ENCODE data around the gene MAP3K5.

Gene MAP3K5

DNA sequence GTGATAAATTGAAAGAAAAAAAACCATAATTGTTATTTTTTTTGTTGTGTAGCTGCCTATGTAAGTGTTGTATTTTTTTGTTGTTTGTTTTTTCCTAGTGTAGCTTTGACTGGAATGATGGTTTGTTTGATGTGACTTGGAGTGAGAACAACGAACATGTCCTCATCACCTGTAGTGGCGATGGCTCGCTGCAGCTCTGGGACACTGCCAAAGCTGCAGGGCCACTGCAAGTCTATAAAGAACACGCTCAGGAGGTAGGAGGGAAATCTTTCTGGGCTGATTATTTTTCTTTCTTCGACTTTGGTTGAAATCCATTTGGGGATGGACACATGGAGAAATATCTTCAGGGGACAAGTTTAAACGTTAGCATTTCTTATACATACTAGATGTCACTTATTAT, 33.9 kb upstream of the MAP3K5 start:
- no peak overlapping the region for H2BK15ac ChIP-seq (ENCODE audit: low read depth, poor library complexity, severe bottlenecking)
- H3K4me2 ChIP-seq (ENCODE audit: low read length, poor library complexity, severe bottlenecking) = no peak overlapping the region
- no peak overlapping the region for H3K27ac ChIP-seq (ENCODE audit: low read length, poor library complexity, severe bottlenecking)
- no peak overlapping the region for H3K4ac ChIP-seq (ENCODE audit: low read depth in 1 of 2, low read length in 2 of 2)
- no peak overlapping the region for H2AFZ ChIP-seq (ENCODE audit: low read depth, low read length)
- no peak overlapping the region for H2BK120ac ChIP-seq (ENCODE audit: low read depth, low read length)
- no peak overlapping the region for H3K18ac ChIP-seq (ENCODE audit: low read depth in 1 of 2, low read length in 2 of 2)
- DNase-seq = no peak
- H2AK5ac ChIP-seq (ENCODE audit: low read length, severe bottlenecking) = no peak overlapping the region
- WGBS = 90% methylated on average over 4 of the region's 6 CpGs
- H2BK5ac ChIP-seq (ENCODE audit: low read depth, low read length, poor library complexity, severe bottlenecking) = no peak overlapping the region
- no peak overlapping the region for H4K91ac ChIP-seq (ENCODE audit: low read length)
- H3K9ac ChIP-seq (ENCODE audit: low read length) = no peak overlapping the region
- no peak overlapping the region for H4K8ac ChIP-seq (ENCODE audit: low read length)
- peaks cover 12% of the 10 kb centered on the region for H3K79me1 ChIP-seq (replicated peaks; ENCODE audit: low read length, poor library complexity, severe bottlenecking)
- peaks cover 0 to 44% of the 10 kb centered on the region in 2 experiments for H3K36me3 ChIP-seq (ENCODE audit: control insufficient read depth in 1 of 2, insufficient read depth in 2 of 2, low read depth in 1 of 2, low read length in 2 of 2)
- no peak overlapping the region for H2BK12ac ChIP-seq (ENCODE audit: low read length in 2 of 2)
- no peak overlapping the region for H3K14ac ChIP-seq (ENCODE audit: low read length in 2 of 2)
- H3K4me1 ChIP-seq (ENCODE audit: control insufficient read depth, insufficient read depth, low read depth, low read length) = peaks cover 7% of the 10 kb centered on the region
- H3K27me3 ChIP-seq (ENCODE audit: control insufficient read depth in 1 of 2, insufficient read depth in 1 of 2, low read length in 2 of 2) = no peaks in the 10 kb centered on the region
- H3K23ac ChIP-seq (ENCODE audit: low read length in 2 of 2) = no peak overlapping the region
- no peak overlapping the region for H3K4me3 ChIP-seq (ENCODE audit: insufficient read depth in 1 of 2, low read depth in 1 of 2, low read length in 2 of 2)
- no peaks in the 10 kb centered on the region for H3K9me3 ChIP-seq (ENCODE audit: control insufficient read depth, low read length)

DNA sequence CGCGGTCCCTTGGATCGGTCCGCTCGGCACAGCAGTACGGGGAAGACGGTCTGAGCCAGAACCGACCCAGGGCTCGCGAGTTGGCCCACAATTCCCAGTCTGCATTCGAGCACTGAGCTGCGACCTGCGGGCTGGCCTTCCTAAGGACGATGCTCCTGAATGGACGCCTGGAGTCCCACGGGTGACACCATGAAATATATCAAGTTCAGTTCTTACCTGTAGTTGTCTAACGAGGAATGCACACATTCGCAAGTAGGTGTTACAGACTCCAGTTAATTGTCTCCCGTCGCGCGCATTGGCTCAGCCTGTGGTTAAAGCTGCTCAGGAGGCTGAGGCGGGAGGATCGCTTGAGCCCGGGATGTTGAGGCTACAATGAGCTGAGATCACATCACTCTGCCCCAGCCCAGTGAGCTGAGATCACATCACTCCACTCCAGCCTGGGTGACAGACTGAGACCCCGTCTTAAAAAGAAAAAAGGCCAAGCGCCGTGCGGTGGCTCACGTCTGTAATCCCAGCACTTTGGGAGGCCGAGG, 30.9 kb upstream of the MAP3K5 start:
- no peaks in the 10 kb centered on the region for H3K27me3 ChIP-seq (ENCODE audit: control insufficient read depth in 1 of 2, insufficient read depth in 1 of 2, low read length in 2 of 2)
- peak overlapping the region; percentile 99 for H3K18ac ChIP-seq (ENCODE audit: low read depth in 1 of 2, low read length in 2 of 2)
- H3K36me3 ChIP-seq (ENCODE audit: control insufficient read depth in 1 of 2, insufficient read depth in 2 of 2, low read depth in 1 of 2, low read length in 2 of 2) = peaks cover 0 to 17% of the 10 kb centered on the region in 2 experiments
- peak overlapping the region; percentile 99 for H4K91ac ChIP-seq (ENCODE audit: low read length)
- no peaks in the 10 kb centered on the region for H3K9me3 ChIP-seq (ENCODE audit: control insufficient read depth, low read length)
- H3K4ac ChIP-seq (ENCODE audit: low read depth in 1 of 2, low read length in 2 of 2) = peak overlapping the region; percentile 57 to 65
- H3K4me1 ChIP-seq (ENCODE audit: control insufficient read depth, insufficient read depth, low read depth, low read length) = peaks cover 7% of the 10 kb centered on the region
- no peak for DNase-seq
- H4K8ac ChIP-seq (ENCODE audit: low read length) = peak overlapping the region; percentile 100
- peak overlapping the region; percentile 82 for H3K4me2 ChIP-seq (ENCODE audit: low read length, poor library complexity, severe bottlenecking)
- H2BK15ac ChIP-seq (ENCODE audit: low read depth, poor library complexity, severe bottlenecking) = peak overlapping the region; percentile 74
- H3K4me3 ChIP-seq (ENCODE audit: insufficient read depth in 1 of 2, low read depth in 1 of 2, low read length in 2 of 2) = peak overlapping the region; percentile 96
- peaks cover 9% of the 10 kb centered on the region for H3K79me1 ChIP-seq (replicated peaks; ENCODE audit: low read length, poor library complexity, severe bottlenecking)
- peak overlapping the region; percentile 23 for H2AK5ac ChIP-seq (ENCODE audit: low read length, severe bottlenecking)
- no peak overlapping the region for H3K23ac ChIP-seq (ENCODE audit: low read length in 2 of 2)
- H2AFZ ChIP-seq (ENCODE audit: low read depth, low read length) = peak overlapping the region; percentile 86
- H3K27ac ChIP-seq (ENCODE audit: low read length, poor library complexity, severe bottlenecking) = no peak overlapping the region
- peak overlapping the region in 1 of 2 experiments; percentile 39 for H2BK12ac ChIP-seq (ENCODE audit: low read length in 2 of 2)
- H3K14ac ChIP-seq (ENCODE audit: low read length in 2 of 2) = peak overlapping the region in 1 of 2 experiments; percentile 82
- H2BK5ac ChIP-seq (ENCODE audit: low read depth, low read length, poor library complexity, severe bottlenecking) = no peak overlapping the region
- H3K9ac ChIP-seq (ENCODE audit: low read length) = peak overlapping the region; percentile 93
- WGBS = 92% methylated on average over 29 of the region's 31 CpGs
- peak overlapping the region; percentile 66 for H2BK120ac ChIP-seq (ENCODE audit: low read depth, low read length)

DNA sequence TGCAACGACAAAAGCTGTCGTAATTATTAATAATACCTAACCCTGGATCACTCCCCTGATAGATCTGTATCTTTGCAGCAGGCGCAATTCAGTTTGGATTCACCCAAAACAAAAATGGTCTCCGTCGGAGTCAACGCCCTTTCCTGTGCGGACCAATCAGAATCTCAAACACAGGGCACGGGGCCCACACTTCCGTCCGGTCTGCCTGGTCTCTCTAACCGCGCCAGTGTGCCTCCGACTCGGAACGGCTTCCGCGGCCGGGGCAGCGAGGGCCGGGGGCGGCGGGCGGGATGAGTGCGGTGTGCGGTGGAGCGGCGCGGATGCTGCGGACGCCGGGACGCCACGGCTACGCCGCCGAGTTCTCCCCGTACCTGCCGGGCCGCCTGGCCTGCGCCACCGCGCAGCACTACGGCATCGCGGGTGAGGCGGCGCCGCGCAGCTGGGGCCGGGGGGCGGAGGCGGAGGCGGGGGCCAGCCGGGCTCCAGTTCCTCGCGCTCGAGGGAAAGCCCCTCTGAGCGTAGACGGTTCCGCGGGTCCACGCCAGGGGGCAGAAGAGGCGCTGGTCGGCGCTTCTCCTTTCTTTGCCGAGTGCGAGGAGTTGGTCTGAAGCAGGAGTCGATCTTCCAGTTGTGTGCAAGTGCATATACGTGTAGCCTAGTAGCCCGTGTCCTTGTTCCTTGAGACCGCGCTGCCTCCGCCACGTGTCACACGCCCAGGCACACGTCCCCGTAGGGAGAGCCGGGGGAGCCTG, 30.3 kb upstream of the MAP3K5 start, which contains the start of gene PEX7:
Gene PEX7, plus strand, starts transcription at position 217 of the 752 bp plus-strand sequence. Its CDS starts 74 bp downstream, at position 291.
- Histone ChIP-seq H2AK5ac (ENCODE audit: low read length, severe bottlenecking) (peak within 1 kb of the TSS; percentile 23), H3K27me3 (ENCODE audit: control insufficient read depth in 1 of 2, insufficient read depth in 1 of 2, low read length in 2 of 2) (no peaks in the 10 kb centered on the region), H4K91ac (ENCODE audit: low read length) (peak within 1 kb of the TSS; percentile 99), H3K14ac (ENCODE audit: low read length in 2 of 2) (peak within 1 kb of the TSS in 1 of 2 experiments; percentile 98), H2BK120ac (ENCODE audit: low read depth, low read length) (peak within 1 kb of the TSS; percentile 66), H3K4me2 (ENCODE audit: low read length, poor library complexity, severe bottlenecking) (peak within 1 kb of the TSS; percentile 99), H3K36me3 (ENCODE audit: control insufficient read depth in 1 of 2, insufficient read depth in 2 of 2, low read depth in 1 of 2, low read length in 2 of 2) (peaks cover 0 to 14% of the 10 kb centered on the region in 2 experiments), H3K79me1 (replicated peaks; ENCODE audit: low read length, poor library complexity, severe bottlenecking) (peaks cover 9% of the 10 kb centered on the region), H3K4me3 (ENCODE audit: insufficient read depth in 1 of 2, low read depth in 1 of 2, low read length in 2 of 2) (peak within 1 kb of the TSS; percentile 96), H2BK12ac (ENCODE audit: low read length in 2 of 2) (peak within 1 kb of the TSS; percentile 63 to 86), H2BK5ac (ENCODE audit: low read depth, low read length, poor library complexity, severe bottlenecking) (peak within 1 kb of the TSS; percentile 59), H3K18ac (ENCODE audit: low read depth in 1 of 2, low read length in 2 of 2) (peak within 1 kb of the TSS; percentile 99), H3K9ac (ENCODE audit: low read length) (peak within 1 kb of the TSS; percentile 93), H4K8ac (ENCODE audit: low read length) (peak within 1 kb of the TSS; percentile 100), H3K4me1 (ENCODE audit: control insufficient read depth, insufficient read depth, low read depth, low read length) (peaks cover 7% of the 10 kb centered on the region), H3K27ac (ENCODE audit: low read length, poor library complexity, severe bottlenecking) (peak within 1 kb of the TSS; percentile 55), H3K9me3 (ENCODE audit: control insufficient read depth, low read length) (no peaks in the 10 kb centered on the region), H3K23ac (ENCODE audit: low read length in 2 of 2) (no peak within 1 kb of the TSS), H3K4ac (ENCODE audit: low read depth in 1 of 2, low read length in 2 of 2) (peak within 1 kb of the TSS; percentile 57 to 94), H2AFZ (ENCODE audit: low read depth, low read length) (peak within 1 kb of the TSS; percentile 94), H2BK15ac (ENCODE audit: low read depth, poor library complexity, severe bottlenecking) (peak within 1 kb of the TSS; percentile 78)
- peak; percentile 92 for DNase-seq
- 8% methylated on average over 39 of the region's 78 CpGs for WGBS

DNA sequence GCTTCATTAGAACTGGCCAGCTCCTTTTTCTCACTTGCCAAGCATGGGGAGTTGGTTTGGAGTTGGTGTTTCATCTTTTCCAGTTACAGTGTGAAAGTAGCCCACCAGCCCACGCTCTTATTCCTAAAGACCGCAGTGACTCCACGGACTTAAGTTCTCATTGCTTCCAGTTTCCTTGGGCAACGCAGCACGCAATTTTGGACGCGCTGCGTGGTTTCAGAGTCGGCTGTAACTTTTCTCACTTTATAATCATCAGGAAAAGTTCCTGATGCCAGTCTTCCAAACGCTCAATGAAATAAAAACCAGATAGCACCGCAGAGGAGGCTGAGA, 29.7 kb upstream of the MAP3K5 start:
- Histone ChIP-seq H3K4me1 (ENCODE audit: control insufficient read depth, insufficient read depth, low read depth, low read length) (peaks cover 7% of the 10 kb centered on the region), H2BK15ac (ENCODE audit: low read depth, poor library complexity, severe bottlenecking) (no peak overlapping the region), H3K36me3 (ENCODE audit: control insufficient read depth in 1 of 2, insufficient read depth in 2 of 2, low read depth in 1 of 2, low read length in 2 of 2) (peaks cover 0 to 14% of the 10 kb centered on the region in 2 experiments), H3K27ac (ENCODE audit: low read length, poor library complexity, severe bottlenecking) (peak overlapping the region; percentile 55), H3K4me3 (ENCODE audit: insufficient read depth in 1 of 2, low read depth in 1 of 2, low read length in 2 of 2) (peak overlapping the region; percentile 54 to 96), H4K8ac (ENCODE audit: low read length) (peak overlapping the region; percentile 99), H3K9ac (ENCODE audit: low read length) (peak overlapping the region; percentile 93), H3K27me3 (ENCODE audit: control insufficient read depth in 1 of 2, insufficient read depth in 1 of 2, low read length in 2 of 2) (no peaks in the 10 kb centered on the region), H3K4me2 (ENCODE audit: low read length, poor library complexity, severe bottlenecking) (peak overlapping the region; percentile 99), H2BK5ac (ENCODE audit: low read depth, low read length, poor library complexity, severe bottlenecking) (no peak overlapping the region), H3K14ac (ENCODE audit: low read length in 2 of 2) (no peak overlapping the region), H2AK5ac (ENCODE audit: low read length, severe bottlenecking) (no peak overlapping the region), H2BK12ac (ENCODE audit: low read length in 2 of 2) (peak overlapping the region in 1 of 2 experiments; percentile 63), H3K23ac (ENCODE audit: low read length in 2 of 2) (no peak overlapping the region), H3K4ac (ENCODE audit: low read depth in 1 of 2, low read length in 2 of 2) (peak overlapping the region; percentile 50 to 57), H3K79me1 (replicated peaks; ENCODE audit: low read length, poor library complexity, severe bottlenecking) (peaks cover 9% of the 10 kb centered on the region), H2AFZ (ENCODE audit: low read depth, low read length) (peak overlapping the region; percentile 93), H2BK120ac (ENCODE audit: low read depth, low read length) (no peak overlapping the region), H3K9me3 (ENCODE audit: control insufficient read depth, low read length) (no peaks in the 10 kb centered on the region), H4K91ac (ENCODE audit: low read length) (no peak overlapping the region), H3K18ac (ENCODE audit: low read depth in 1 of 2, low read length in 2 of 2) (peak overlapping the region; percentile 37 to 64)
- 32% methylated on average over 11 of the region's 11 CpGs for WGBS
- no peak for DNase-seq
